PC-3 (cell line): ENCODE measurements around the gene SYTL1.

Experiments
- EZH2 ChIP-seq: fragments of 300-600 bp; sonication (generic); IDR thresholded peaks from one replicate; pipeline ENCODE4 v1.6.1; 2017; ENCODE audit warnings: antibody characterized with exemption, mild to moderate bottlenecking, low read length; ENCODE audit not compliant: unreplicated experiment
- EZH2phosphoT487 ChIP-seq: fragments of 300-600 bp; sonication (generic); IDR thresholded peaks from 2 replicates; pipeline ENCODE4 v1.6.1; 2018; ENCODE audit warnings: mild to moderate bottlenecking, antibody characterized with exemption, low read length, borderline replicate concordance
- TF ChIP-seq, protein P1 (sequence below): fragments of 300-600 bp; sonication (generic); conservative IDR thresholded peaks from 2 replicates; pipeline ENCODE4 v1.5.1; 2017; ENCODE audit warnings: antibody characterized with exemption, low read depth, mild to moderate bottlenecking, low read length

DNA sequence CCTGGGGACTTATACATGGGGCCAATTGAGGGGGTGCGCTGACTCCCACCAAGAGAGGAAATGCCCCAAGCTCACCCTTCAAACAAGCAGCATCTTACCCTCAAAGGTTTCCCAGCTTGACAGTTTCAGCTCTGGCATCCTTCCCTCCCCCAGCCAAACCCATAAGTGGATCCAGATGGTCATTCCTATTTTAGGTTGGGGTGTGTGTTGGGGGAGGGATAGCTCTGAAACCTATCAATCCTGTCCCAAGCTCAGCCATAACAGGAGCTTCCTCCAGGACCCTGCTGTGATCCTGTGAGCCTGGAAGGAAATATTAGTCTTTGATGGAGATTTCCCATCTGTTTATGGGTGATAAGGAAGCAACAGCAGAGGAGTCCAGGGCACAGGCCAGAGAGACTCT is 23.2 kb upstream of the SYTL1 start:
- TF ChIP-seq, protein P1, sequence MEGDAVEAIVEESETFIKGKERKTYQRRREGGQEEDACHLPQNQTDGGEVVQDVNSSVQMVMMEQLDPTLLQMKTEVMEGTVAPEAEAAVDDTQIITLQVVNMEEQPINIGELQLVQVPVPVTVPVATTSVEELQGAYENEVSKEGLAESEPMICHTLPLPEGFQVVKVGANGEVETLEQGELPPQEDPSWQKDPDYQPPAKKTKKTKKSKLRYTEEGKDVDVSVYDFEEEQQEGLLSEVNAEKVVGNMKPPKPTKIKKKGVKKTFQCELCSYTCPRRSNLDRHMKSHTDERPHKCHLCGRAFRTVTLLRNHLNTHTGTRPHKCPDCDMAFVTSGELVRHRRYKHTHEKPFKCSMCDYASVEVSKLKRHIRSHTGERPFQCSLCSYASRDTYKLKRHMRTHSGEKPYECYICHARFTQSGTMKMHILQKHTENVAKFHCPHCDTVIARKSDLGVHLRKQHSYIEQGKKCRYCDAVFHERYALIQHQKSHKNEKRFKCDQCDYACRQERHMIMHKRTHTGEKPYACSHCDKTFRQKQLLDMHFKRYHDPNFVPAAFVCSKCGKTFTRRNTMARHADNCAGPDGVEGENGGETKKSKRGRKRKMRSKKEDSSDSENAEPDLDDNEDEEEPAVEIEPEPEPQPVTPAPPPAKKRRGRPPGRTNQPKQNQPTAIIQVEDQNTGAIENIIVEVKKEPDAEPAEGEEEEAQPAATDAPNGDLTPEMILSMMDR = no peak
- TF ChIP-seq EZH2 (no peak), EZH2phosphoT487 (no peak)
